GM10266 (cell line): ENCODE measurements around the gene PLXND1.

Experiments used
- DNase-seq: peaks from one replicate; pipeline ENCODE4 v3.0.0; 2012; ENCODE audit errors: extremely low spot score
- TF ChIP-seq, protein P1 (sequence below): IDR thresholded peaks from 2 replicates; pipeline ENCODE4 v1.5.1; 2012; ENCODE audit warnings: mild to moderate bottlenecking, low read depth; ENCODE audit not compliant: control insufficient read depth, insufficient read depth; ENCODE audit errors: missing control alignments

Gene PLXND1

DNA sequence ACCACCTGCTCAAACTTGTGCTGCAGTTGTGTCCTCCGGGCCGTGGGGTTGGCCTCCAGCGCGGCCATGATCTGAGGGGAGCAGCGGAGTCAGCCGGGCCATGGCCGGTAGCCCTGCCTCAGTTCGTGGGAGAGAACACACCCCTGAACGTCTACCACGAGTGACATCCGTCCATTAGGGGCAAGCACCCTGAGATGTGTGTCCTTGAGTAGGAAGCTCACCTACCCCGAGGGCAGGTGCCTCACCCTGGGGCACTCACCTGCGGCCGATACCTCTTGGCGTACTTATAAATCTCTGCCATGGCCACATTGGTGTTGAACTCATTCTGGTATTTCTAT is 50.1 kb downstream of the PLXND1 start:
- TF ChIP-seq, protein P1, sequence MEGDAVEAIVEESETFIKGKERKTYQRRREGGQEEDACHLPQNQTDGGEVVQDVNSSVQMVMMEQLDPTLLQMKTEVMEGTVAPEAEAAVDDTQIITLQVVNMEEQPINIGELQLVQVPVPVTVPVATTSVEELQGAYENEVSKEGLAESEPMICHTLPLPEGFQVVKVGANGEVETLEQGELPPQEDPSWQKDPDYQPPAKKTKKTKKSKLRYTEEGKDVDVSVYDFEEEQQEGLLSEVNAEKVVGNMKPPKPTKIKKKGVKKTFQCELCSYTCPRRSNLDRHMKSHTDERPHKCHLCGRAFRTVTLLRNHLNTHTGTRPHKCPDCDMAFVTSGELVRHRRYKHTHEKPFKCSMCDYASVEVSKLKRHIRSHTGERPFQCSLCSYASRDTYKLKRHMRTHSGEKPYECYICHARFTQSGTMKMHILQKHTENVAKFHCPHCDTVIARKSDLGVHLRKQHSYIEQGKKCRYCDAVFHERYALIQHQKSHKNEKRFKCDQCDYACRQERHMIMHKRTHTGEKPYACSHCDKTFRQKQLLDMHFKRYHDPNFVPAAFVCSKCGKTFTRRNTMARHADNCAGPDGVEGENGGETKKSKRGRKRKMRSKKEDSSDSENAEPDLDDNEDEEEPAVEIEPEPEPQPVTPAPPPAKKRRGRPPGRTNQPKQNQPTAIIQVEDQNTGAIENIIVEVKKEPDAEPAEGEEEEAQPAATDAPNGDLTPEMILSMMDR = no peak
- no peak for DNase-seq

DNA sequence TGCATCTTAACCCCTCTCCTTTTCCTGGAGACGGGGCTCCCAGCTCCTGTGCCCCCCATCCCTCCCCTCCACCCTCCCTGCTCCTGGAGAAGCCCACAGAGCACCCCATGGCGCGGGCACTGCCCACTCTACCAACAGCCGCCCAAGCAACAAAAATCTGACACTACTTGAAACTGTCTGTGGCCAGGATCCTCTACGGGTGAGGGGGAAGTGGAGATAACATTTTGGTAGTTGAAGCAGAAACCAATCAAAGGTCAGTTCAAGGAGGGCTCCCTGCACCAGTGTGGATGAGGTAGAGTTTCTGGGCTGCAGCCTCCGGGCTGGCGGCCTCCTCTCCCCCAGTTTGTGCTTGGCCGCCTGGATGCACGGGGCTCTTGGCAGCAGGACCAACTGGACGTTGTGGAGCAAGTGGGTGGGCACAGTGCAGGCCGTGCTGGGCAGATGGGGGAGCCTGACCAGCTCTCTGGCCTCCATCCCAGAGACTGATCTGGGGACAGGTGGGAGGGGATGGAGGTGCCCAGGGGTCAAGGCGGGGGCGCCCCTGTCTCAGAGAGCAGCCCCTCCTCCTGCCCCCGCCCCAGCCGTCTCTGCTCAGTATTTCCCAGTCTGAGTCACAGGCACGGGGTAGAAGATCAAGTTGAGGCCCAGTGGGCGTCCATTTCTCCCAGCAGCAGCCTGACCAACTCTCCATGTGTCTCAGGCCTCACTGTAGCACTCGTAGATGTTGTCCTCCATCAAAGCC is 50.7 kb downstream of the PLXND1 start:
- TF ChIP-seq, protein P1 = no peak
- no peak for DNase-seq

DNA sequence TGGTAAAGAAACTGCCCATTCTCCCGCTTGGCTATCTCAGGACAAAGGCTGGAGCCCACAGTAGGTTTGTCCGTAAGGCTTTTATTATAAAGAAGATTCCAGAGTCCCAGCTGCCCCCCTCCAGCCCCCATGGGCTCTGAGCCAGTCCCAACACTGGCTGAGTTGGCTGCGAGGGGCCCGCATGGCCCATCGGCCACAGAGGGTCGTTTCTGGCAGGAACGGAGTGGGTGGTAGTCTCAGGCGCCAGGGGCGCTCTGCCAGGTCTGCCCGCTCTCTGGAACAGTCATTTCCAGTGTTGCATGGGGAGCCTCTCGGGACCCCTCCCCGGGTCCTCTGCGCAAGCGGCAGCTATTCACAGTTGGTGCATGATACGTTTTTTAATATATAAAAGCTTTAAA is 51.3 kb downstream of the PLXND1 start:
- TF ChIP-seq, protein P1 = no peak
- no peak for DNase-seq

DNA sequence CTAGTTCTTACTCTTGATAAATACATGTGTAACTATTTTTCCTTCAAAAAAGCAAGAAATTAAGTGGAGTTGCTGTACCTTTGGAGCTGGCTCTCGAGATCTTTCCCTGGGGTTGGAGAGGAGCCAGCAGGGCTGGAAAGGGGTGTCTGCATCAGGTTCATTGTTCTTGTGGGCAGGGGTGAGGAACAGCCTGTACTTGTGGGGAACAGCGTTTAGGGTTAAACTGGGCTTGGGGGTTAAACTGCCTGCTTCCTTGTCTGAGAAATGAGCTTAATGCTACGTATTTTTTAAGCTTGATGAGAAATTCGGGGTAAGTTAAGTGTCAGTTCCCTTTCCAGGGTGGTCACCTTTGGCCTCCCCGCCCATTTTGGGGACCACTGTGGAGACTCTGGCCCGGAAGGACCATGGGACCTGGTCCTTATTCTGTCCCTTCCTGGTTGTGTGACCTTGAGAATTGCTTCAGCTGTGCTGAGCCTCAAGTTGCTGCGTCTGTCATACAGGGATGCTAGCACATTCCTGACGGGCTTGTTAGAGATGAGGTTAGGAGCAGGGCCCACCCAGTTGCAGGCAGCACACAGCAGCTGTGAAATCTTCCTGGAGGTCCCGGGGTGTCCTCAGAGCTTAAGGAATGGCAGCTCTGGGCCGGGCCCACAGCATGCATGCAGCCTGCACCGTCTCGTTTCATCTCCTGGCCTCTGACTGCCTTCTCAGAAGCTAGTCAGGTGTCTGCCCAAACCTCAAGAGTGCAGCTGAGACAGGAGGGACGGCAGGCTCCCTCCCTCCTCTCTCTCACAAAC is 51.9 kb downstream of the PLXND1 start:
- TF ChIP-seq, protein P1 = no peak
- no peak for DNase-seq

DNA sequence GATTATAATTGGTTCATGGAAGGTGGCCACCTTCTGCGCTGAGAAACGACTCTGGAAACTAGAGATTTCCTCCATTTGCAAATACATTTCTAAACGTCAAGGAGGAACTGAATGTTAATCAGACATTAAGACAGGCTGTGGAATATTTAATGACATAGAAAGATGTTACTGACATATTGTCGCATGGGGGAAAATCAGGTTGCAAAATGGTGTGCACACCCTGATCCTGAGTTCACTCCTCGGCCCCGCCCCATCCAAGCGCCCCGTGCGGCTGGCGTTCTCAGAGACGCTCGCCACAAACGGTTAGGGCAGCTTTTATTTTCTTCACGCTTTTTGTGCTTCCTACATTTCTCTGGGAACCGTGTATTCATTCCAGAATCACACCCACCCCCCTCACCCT is 52.8 kb downstream of the PLXND1 start:
- TF ChIP-seq, protein P1 = no peak
- no peak for DNase-seq

DNA sequence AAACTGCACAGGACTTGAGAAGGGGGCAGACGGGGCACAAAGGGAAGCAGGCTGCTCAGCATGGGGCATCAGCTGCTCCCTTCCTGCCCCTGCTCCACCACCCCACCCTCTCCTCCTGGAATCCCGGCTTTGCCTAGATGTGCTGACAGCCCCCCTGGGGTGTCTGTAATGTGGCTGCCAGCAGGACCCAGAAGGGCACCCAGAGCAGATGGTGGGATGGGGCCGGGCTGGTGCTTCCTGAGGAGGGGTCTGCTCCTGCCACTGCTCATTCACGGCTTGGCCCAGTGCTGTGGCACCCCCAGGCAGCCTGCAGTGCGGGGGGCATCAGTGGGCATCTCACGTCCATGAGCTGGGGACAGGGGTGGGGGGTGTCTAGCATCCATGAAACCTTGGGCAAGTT is 53.3 kb downstream of the PLXND1 start:
- DNase-seq = no peak
- TF ChIP-seq, protein P1 = no peak
